ENCODE data around the gene FYB1. TPM values are rescaled to one million over a fixed set of nuclear protein-coding genes. Genes with fewer than 3 reads are reported as not detected.

FYB1 gene
- total and polyA plus RNA-seq, 2 donors (not counting 1 experiment from before 2014, with no cell fraction given): not detected

DNA sequence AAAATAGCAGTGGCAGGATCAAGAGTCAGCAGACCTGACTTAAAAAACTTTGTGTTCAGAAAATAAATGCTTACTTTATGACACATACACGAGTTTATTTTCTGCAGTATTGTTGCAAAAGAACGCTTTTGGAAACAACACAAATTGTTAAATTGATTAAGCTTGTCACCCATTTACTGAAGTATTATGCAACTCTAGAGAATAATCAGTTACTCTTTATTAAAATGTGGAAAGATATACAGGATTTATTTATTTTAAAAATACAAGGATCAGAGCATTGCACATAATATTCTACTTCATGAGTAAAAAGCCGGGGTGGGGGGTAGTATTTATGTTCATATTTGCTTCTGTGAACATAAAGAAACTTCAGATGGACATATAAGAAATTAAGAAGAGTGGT, 20.0 kb downstream of the FYB1 start:
- no peak for DNase-seq (ENCODE audit: low read depth in 2 of 2)
- no peak overlapping the region for H2AFZ ChIP-seq (ENCODE audit: low read length)

DNA sequence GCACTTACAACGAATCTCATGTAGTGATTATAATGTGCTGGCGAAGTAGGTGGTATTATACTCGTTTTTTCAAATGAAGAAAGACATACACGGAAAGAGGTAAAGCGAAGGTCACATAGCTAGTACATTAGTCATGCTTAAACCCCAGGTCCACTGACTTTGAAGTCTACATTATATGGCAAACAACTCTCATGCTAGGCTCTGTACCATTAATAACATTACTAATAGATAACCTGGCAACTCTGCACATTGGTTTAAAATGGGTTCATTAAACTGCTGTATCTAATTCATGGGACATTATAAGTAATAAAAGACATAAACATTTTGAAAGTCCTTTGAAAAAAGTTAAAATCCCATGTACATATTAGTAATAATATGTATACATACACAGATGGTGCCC, 21.2 kb downstream of the FYB1 start:
- no peak for TF ChIP-seq CTCF (conservative IDR thresholded peaks at IDR 0.05 in 1 of 2, IDR thresholded peaks at IDR 0.05 in 1 of 2; ENCODE audit: low read depth in 1 of 2, low read length in 2 of 2)
- no peak for TF ChIP-seq EZH2 (IDR thresholded peaks at IDR 0.05; ENCODE audit: low read length, missing control alignments)
- Histone ChIP-seq H3K9ac (ENCODE audit: insufficient read depth, low read length) (no peak overlapping the region), H3K27me3 (ENCODE audit: control insufficient read depth, insufficient read depth, low read length) (peaks cover 6% of the 10 kb centered on the region), H3K9me3 (ENCODE audit: control insufficient read depth, insufficient read depth, low read depth, low read length) (no peaks in the 10 kb centered on the region), H2AFZ (ENCODE audit: low read length) (no peak overlapping the region), H3K4me1 (ENCODE audit: control insufficient read depth, extremely low read depth, insufficient read depth, low read length) (no peaks in the 10 kb centered on the region), H4K20me1 (ENCODE audit: control insufficient read depth, extremely low read depth, insufficient read depth, low read length) (no peaks in the 10 kb centered on the region), H3K27ac (ENCODE audit: insufficient read depth, low read length) (no peak overlapping the region), H3K36me3 (ENCODE audit: control insufficient read depth, insufficient read depth, low read length) (no peaks in the 10 kb centered on the region), H3K79me2 (ENCODE audit: control insufficient read depth, insufficient read depth, low read length) (no peaks in the 10 kb centered on the region), H3K4me2 (ENCODE audit: extremely low read depth, insufficient read depth, low read length) (no peak overlapping the region), H3K4me3 (replicated peaks in 1 of 4; ENCODE audit: control extremely low read depth in 1 of 4, insufficient read depth in 1 of 4, low read depth in 3 of 4, low read length in 4 of 4) (no peak overlapping the region)
- DNase-seq (ENCODE audit: low read depth in 2 of 2): peak in 1 of 2 donors; percentile 57

More for the DNA sequence above, 20.0 kb downstream of the FYB1 start:
- TF ChIP-seq EZH2 (IDR thresholded peaks at IDR 0.05; ENCODE audit: low read length, missing control alignments) (no peak), CTCF (conservative IDR thresholded peaks at IDR 0.05 in 1 of 2, IDR thresholded peaks at IDR 0.05 in 1 of 2; ENCODE audit: low read depth in 1 of 2, low read length in 2 of 2) (no peak)
- no peak overlapping the region for H3K27ac ChIP-seq (ENCODE audit: insufficient read depth, low read length)
- H3K79me2 ChIP-seq (ENCODE audit: control insufficient read depth, insufficient read depth, low read length): no peaks in the 10 kb centered on the region
- H3K4me3 ChIP-seq (replicated peaks in 1 of 4; ENCODE audit: control extremely low read depth in 1 of 4, insufficient read depth in 1 of 4, low read depth in 3 of 4, low read length in 4 of 4): no peak overlapping the region
- no peaks in the 10 kb centered on the region for H3K9me3 ChIP-seq (ENCODE audit: control insufficient read depth, insufficient read depth, low read depth, low read length)
- peaks cover under 1% of the 10 kb centered on the region for H3K27me3 ChIP-seq (ENCODE audit: control insufficient read depth, insufficient read depth, low read length)
- H3K36me3 ChIP-seq (ENCODE audit: control insufficient read depth, insufficient read depth, low read length): no peaks in the 10 kb centered on the region
- H3K9ac ChIP-seq (ENCODE audit: insufficient read depth, low read length): no peak overlapping the region
- H3K4me1 ChIP-seq (ENCODE audit: control insufficient read depth, extremely low read depth, insufficient read depth, low read length): no peaks in the 10 kb centered on the region
- H4K20me1 ChIP-seq (ENCODE audit: control insufficient read depth, extremely low read depth, insufficient read depth, low read length): no peaks in the 10 kb centered on the region
- no peak overlapping the region for H3K4me2 ChIP-seq (ENCODE audit: extremely low read depth, insufficient read depth, low read length)

DNA sequence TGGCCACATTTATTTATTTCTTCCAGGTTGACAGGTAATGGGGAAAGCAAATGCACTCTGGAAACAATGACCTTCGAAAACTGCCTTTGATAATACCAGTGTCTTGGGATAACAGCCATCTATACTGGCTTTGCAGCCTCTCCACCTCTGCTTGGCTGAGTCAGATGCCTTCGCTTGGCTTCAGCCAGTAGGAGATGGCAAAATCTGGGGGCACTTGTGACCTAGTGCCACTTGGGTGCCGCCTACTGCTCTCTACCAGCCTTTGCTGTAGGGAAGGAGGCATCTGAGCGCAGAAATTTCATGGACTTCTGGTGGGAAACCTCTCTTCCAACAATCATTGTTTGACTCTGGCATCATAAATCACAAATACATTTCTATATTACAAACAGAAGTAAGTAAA, 21.8 kb downstream of the FYB1 start:
- H3K9me3 ChIP-seq (ENCODE audit: control insufficient read depth, insufficient read depth, low read depth, low read length): no peaks in the 10 kb centered on the region
- no peak overlapping the region for H3K4me3 ChIP-seq (replicated peaks in 1 of 4; ENCODE audit: control extremely low read depth in 1 of 4, insufficient read depth in 1 of 4, low read depth in 3 of 4, low read length in 4 of 4)
- no peak overlapping the region for H2AFZ ChIP-seq (ENCODE audit: low read length)
- H3K79me2 ChIP-seq (ENCODE audit: control insufficient read depth, insufficient read depth, low read length): no peaks in the 10 kb centered on the region
- TF ChIP-seq EZH2 (IDR thresholded peaks at IDR 0.05; ENCODE audit: low read length, missing control alignments): no peak
- no peak for TF ChIP-seq CTCF (conservative IDR thresholded peaks at IDR 0.05 in 1 of 2, IDR thresholded peaks at IDR 0.05 in 1 of 2; ENCODE audit: low read depth in 1 of 2, low read length in 2 of 2)
- no peaks in the 10 kb centered on the region for H3K4me1 ChIP-seq (ENCODE audit: control insufficient read depth, extremely low read depth, insufficient read depth, low read length)
- H3K27me3 ChIP-seq (ENCODE audit: control insufficient read depth, insufficient read depth, low read length): peaks cover 9% of the 10 kb centered on the region
- no peaks in the 10 kb centered on the region for H4K20me1 ChIP-seq (ENCODE audit: control insufficient read depth, extremely low read depth, insufficient read depth, low read length)
- DNase-seq (ENCODE audit: low read depth in 2 of 2): no peak
- H3K9ac ChIP-seq (ENCODE audit: insufficient read depth, low read length): no peak overlapping the region
- H3K36me3 ChIP-seq (ENCODE audit: control insufficient read depth, insufficient read depth, low read length): no peaks in the 10 kb centered on the region
- H3K27ac ChIP-seq (ENCODE audit: insufficient read depth, low read length): no peak overlapping the region
- no peak overlapping the region for H3K4me2 ChIP-seq (ENCODE audit: extremely low read depth, insufficient read depth, low read length)

All from fibroblast of lung (primary cell).